HG03135 (cell line): Measurements from ENCODE around the gene TAAR1.
"Not testable (repeated sequence)": the region's sequence is repeated elsewhere in the genome, so short reads cannot be mapped to it uniquely, and the experiment has no call there.

Experiments used
- ATAC-seq: cut with Tn5 transposase; IDR thresholded peaks from one replicate; pipeline ENCODE4 v1.9.1; 2021; ENCODE audit warnings: mild to moderate bottlenecking, moderate library complexity; ENCODE audit not compliant: unreplicated experiment

Gene TAAR1

GRCh38 chr6:132659082-132659481, at the start of gene TAAR1:
Gene TAAR1 (minus strand): TSS chr6:132659182. CDS start chr6:132646003, 13,179 bp downstream.
- no peak for ATAC-seq

- no peak for ATAC-seq
Measured at GRCh38 chr6:132708771-132709170, 49.8 kb upstream of the TAAR1 start.

GRCh38 chr6:132708002-132708401, 49.0 kb upstream of the TAAR1 start:
- ATAC-seq = no peak

- ATAC-seq = not testable (repeated sequence)
Measured at GRCh38 chr6:132706756-132707155, 47.8 kb upstream of the TAAR1 start.

- no peak for ATAC-seq
Measured at GRCh38 chr6:132703936-132704335, 45.0 kb upstream of the TAAR1 start.

- peak; percentile 62 for ATAC-seq
Measured at GRCh38 chr6:132698608-132699007, 39.6 kb upstream of the TAAR1 start.

DNA sequence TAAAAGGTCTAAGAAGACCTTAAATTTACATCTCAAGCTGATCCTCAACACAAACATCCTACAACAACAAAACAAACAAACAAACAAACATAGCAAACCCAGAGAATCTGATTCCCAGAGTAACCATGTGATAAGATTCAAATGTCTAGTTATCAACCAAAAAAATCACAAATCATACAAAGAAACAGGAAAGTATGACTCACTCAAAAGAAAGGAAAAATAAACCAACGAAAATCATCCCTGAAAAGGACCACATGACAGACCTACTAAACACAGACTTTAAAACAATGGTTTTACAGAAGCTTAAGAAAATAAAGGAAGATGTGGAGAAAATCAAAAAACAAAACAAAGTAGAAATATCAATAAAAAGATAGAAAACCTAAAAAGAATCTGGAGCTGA, 36.8 kb upstream of the TAAR1 start:
- ATAC-seq = no peak

DNA sequence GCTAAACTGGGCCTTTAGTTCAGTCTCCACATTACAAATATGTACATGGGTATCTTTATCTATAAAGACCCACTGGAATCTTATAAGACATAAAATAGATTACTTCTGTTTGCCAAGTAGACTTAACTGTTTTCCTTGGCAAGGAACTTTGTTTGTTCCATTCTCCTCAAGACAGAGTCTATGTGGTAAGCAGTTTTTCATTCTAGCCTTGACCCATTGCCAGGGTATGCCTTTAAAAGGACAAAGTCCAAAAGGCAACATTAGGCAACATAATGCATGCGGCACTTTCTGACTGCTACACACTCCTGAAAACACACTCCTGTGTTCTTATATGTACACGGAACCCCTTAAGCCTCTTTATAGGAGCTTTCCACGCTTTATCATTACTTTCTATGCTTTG, 34.5 kb upstream of the TAAR1 start:
- ATAC-seq = no peak

DNA sequence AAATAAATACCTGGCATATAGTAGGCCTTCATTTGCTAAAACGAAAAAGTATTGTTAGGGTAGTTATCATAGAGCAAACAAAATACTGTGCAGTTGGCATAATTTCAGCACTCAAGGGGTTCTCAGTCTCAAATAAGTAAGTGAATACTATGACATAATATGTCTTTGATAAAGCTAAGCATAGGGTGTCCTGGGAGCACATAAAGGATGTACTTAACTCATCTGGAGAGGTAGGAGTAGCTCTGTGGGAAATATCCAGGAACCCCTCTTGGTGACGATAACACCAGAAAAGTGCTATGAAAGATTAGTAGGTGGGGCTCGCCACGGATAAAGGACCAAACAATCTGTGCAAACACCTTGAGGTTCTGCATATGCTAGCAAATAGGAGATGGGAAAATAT, 31.7 kb upstream of the TAAR1 start:
- no peak for ATAC-seq

DNA sequence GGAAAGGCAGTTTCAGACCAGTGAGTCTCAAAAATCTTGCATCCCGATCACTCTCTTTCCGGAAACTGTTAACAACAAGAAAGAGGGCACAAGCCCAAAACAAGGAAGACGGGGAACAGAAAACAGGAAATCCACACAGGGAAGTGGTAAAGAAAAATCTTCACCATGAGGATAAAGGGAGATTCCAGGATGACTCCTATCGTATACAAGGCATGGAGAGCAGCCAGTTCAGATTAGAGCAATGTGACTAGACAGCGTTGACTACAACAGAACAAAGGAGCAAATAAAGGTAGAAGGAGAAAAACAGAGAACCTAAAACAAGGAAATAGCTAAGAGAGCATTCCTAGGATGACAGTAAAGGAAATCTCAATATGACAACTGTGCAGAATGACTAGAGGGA, 28.3 kb upstream of the TAAR1 start:
- no peak for ATAC-seq

GRCh38 chr6:132686531-132686930, 27.5 kb upstream of the TAAR1 start:
- no peak for ATAC-seq

DNA sequence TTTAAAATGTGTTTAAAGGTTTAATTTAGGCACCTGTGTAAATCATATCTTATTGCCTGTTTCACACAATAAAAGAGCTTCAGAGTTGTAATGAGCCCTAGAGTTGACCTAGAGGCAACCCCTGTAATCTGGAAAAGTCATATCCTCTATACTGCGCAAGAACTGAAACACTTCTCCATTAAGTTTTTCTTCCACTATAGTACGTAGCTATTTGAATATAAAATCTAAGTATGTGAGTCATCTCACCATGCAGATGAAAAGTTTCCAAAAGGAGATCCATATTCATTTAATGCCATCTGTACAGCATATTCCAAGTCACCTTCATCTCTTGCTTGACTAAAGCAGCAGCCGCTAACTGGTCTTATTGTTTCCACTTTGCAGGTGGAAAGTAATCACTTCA, 26.0 kb upstream of the TAAR1 start:
- no peak for ATAC-seq

GRCh38 chr6:132684272-132684671, 25.3 kb upstream of the TAAR1 start:
- ATAC-seq = no peak

DNA sequence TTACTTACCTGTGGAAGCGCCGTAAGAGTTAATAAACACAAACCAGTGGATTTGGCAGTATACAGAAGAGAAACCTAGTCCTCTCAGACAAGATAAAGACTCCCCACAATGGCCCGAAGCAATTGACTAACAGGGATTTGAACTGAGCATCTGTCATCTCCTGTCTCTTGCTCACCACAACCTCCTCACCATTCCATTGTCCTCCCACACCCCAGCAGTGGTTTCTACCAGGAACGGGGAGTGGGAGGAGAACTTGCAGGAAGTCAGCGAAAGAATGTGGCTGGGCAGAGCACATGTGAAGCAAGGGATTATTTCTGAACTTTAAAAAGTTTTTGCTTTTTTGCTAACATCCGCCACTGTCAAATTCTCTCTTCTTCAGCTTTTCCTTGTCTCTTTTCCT, 24.6 kb upstream of the TAAR1 start:
- no peak for ATAC-seq

- ATAC-seq = not testable (repeated sequence)
Measured at GRCh38 chr6:132679094-132679493, 20.1 kb upstream of the TAAR1 start.

DNA sequence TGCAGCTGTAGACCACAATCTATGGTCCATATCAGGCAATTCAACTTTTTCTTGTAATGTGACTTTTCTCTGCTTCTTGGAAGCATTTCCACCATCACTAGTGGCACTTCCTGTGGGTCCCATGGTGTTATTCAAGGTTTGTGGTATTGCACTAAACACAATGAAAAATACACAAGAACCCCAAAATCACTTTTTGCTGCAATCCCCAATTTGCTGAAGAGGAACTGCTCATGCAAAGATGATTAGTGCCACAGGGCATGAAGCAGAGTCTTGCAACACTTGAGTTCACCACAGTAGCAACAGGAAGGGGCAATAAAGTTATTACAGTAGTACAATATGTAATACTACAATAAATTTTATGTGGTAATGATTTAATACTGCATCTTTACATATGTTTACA, 16.8 kb upstream of the TAAR1 start:
- ATAC-seq = no peak

GRCh38 chr6:132675002-132675401, 16.0 kb upstream of the TAAR1 start:
- ATAC-seq = no peak

DNA sequence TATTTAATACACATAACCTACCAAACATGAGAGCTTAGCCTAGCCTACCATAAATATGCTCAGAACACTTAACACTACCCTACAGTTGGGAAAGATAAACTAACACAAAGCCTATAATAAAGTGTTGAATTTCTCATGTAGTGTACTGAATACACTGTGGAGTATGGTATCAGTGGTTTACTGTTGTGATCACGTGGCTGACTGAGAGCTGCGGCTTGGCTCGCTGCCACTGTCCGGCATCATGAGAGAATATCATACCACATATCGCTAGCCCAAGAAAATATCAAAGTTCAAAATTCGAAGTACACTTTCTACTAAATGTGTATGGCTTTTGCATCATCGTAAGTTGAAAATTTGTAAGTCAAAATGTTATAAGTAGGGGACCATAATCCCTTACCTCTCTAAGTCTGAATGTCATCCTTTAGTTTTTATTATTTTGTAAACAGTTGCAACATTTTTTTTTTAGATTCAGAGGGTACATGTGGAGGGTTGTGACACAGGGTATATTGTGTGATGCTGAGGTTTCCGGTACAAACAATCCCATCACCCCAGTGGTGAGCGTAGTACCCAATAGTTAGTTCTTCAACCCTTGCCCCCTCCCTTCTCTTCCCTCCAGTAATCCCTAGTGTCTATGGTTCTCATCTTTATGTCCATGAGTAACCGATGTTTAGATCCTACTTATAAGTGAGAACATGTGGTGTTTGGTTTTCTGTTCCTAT, 14.6 kb upstream of the TAAR1 start:
- no peak for ATAC-seq

DNA sequence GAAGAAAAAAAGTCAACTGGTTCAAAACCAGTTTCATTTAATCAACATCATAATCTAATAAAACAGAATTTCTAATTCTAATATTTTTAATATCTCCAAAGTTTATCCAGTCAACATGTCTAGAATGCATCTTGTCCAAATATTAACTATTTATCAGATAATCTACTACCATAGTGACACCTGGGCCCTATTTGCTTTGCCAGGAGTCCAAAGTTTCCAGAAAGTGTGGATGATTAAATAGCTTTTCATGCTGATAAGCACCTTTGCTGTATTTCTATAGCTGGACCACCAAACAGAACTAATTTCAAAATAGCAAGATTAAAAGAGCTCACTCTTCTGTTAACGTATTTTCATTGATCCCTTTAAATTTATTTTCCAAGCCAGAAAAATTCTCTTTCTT, 12.3 kb upstream of the TAAR1 start:
- ATAC-seq = no peak

DNA sequence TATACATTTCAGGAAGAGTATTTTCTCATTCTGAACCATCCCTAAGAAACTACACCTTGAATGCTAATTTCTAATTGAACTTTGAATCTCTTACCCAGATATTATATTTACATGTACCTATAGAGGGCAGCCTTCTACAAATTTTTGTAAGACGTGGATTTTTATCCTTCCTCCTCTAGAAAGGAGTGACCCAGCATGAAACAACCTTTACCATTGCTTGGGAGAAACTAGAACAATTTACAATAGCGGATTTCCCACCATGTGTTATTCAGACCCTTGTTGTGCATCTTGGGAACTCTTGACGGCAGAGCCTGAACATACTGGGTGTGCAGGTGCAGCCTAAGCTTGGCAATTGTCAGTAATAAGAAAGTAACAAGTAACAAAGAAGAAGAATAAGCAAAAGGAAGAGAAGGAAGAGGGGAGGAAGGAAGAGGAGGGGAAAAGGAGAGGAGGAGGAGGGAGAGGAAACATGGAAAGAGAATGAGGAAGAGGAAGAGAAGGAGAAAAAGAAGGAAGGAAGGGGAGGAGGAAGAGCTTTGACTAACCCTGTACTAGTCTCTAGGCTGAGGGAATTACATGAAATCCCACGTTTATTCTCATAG, 10.8 kb upstream of the TAAR1 start:
- ATAC-seq = no peak

- no peak for ATAC-seq
Measured at GRCh38 chr6:132666118-132666517, 7.1 kb upstream of the TAAR1 start.

GRCh38 chr6:132664309-132665034, 5.5 kb upstream of the TAAR1 start:
- ATAC-seq = no peak
